Stimulated activated CD8-positive, alpha-beta memory T cell treated with anti-CD3 and anti-CD28 coated beads, Interleukin-12 subunit alpha, Interleukin-12 subunit beta, amount 100 ng/mL, for 4 hours (primary cell): Measurements from ENCODE around the gene DIP2C.
"Not testable (repeated sequence)": the region's sequence is repeated elsewhere in the genome, so short reads cannot be mapped to it uniquely, and the experiment has no call there.

Source experiments
- DNase-seq: peaks from one replicate; pipeline ENCODE4 v3.0.0-alpha.2; 2020; ENCODE audit warnings: low read depth

Gene DIP2C

DNA sequence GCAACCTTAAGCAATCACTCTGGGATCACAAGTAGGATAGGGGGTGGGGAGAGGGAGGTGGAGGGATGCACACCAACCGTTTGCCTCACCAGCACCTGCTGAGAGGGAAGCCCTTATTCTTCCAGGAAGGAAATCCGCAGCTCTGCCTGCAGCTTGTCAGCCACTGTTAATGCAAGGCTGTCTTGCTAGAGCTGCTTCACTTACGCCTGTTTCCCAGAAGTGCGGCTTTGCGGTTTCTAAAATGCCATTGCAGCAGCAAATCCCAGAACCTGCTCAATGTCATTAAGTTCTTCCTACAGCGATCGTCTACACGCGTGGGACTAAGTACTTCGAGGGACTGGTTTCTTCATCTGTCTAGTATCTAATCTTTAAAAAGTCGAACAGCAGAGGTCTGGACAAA lies 363.1 kb downstream of the DIP2C start:
- DNase-seq, result no peak

DNA sequence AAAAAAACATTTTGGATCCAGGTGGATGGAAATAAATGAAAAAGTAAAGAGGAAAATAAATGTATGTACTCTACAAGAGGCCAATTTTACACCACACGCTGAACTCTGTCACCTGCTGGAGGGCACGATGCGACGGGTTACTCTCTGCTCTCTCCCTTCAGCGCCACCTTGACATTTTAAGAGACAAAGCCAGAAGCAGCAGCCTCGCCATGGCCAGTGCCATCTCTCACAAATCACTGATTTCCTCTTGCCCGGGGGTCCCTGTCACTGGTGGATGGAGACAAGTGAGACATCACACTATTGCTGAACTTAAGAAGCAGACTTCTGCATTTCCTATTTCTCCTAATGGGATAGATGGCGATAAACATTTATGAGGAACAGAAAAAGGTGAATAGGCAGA lies 364.2 kb downstream of the DIP2C start:
- DNase-seq, result no peak

DNA sequence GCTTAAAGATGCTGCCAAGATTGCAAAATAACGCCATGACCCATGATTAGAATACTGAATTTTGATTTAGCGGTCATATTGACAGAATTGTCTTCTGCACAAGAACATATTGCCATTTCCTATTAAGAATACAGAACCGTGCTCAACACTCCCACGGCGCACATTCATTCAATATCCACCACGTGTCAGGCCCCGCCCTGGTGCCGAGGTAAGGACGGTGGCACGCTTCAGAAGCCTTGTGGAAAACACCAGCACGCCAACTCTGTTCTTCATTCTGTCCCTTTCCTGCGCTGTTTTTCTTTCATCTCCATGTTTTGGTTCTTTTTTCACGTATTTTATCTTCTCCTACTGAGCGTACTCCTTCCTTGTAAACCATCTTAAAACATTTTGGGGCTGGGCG lies 364.9 kb downstream of the DIP2C start:
- DNase-seq, result no peak

DNA sequence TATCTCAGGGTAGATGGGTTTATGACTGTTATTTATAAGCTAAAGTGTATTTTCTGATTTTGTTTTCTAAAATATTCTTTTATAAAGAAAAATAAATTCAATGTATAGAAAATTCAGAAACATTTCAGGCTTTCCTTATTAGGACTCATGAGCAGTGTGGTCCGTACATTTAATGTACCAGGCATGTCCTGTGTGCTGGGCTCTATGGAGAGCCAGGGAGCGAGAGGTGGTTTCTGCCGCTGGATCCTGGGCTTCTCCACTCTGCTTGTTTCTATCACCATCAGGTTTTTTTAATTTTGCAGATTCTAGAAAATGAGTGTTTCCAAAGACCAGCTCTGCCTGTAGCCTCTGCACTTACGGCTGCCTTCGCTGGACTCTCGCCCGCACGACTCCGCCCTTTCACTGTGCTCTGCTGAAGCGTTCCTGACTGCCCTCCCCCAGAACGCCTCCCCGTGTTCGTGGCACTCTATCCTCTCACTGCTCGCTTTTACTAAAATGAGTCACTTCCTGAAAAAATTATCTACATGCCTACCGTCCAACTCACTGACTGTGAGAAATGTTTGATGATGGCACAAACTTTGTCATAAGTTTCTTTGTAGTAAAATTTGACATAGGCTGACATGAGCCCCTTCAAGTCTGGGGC lies 365.7 kb downstream of the DIP2C start:
- peak; percentile 34 for DNase-seq

DNA sequence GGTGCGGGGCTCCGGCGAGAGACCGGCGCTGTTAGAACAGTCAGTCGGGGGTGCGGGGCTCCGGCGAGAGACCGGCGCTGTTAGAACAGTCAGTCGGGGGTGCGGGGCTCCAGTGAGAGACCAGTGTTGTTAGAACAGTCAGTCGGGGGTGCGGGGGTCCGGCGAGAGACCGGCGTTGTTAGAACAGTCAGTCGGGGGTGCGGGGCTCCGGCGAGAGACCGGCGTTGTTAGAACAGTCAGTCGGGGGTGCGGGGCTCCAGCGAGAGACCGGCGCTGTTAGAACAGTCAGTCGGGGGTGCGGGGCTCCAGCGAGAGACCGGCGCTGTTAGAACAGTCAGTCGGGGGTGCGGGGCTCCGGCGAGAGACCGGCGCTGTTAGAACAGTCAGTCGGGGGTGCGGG lies 366.4 kb downstream of the DIP2C start:
- DNase-seq, result not testable (repeated sequence)

DNA sequence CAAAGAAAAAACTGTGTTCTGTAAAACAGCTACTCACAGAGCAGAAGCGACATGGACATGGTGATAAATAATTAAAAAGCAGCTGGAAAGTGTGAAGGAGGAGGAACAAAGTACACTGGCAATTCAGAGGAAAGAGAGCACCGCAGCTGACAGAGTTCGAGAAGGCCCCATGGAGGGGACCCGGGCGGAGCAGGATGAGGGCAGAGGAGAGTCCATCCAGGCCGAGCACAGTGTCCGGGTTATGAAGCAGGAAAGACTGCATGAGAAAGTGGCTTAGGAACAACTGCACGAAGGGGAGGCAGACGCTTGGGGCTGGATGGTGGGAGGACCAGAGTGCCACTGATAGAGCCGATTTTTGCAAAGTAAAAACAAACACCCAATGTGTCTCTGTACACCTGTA lies 368.7 kb downstream of the DIP2C start:
- no peak for DNase-seq

DNA sequence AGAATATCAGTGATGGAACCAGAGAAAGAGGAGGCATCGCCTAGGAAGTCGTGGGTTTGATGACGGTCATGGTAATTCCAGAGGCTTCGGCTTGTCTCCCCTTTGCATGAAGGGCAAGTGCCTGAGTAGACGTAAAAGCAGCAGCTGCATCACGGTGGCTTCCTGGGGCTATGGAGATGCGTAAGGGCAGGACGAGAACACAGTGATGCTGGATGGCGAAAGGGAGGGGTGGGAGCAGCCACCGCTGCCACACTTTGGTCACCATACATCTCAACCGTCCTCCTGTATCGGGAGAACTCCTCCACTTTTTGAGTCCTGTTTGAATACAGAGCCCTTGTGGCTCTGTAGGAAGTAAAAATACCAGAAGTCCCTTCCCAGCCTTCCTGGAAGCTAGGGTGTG lies 371.5 kb downstream of the DIP2C start:
- DNase-seq, result no peak

DNA sequence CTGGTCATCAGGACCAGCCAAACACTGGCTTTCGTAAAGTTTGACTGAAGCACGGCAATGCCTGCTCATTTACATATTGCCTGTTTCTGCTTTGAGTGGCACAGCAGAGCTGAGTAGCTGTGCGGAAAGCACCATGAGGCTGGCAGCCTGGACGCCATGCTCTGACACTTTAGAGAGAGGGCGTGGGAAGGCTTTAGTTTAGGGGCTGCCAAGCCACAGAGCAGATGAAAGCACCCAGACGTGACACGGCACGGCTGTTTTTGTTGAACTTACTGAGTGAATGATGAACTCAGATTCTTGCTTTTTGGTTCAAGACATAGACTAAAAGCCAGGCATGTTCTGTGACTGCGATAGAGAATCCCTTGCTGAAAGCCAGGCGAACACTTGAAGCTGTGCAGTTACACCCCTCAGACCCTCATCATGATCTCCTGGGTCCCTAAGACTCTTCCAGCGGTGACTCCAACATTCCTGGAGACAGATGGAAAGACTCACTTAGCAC lies 372.1 kb downstream of the DIP2C start:
- no peak for DNase-seq

DNA sequence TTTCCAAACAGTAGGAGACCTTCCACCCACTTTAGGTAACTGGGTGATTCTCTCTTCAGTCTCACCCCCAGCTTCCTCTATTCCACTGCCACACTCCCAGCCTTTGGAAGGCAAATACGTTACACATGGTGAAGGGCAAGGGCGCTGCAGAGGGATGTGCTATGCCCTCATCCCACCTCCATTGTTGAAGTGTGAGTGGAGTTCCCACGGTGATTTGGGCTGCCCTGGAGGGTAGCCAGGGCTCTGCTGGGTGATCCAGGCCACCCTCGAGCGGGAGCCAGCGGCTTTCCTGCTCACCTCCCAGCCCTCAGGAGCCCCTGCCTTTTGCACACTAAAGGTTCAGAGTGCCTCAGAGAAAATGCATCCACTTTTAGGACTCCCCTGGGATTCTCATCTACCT lies 373.1 kb downstream of the DIP2C start:
- DNase-seq, result no peak

DNA sequence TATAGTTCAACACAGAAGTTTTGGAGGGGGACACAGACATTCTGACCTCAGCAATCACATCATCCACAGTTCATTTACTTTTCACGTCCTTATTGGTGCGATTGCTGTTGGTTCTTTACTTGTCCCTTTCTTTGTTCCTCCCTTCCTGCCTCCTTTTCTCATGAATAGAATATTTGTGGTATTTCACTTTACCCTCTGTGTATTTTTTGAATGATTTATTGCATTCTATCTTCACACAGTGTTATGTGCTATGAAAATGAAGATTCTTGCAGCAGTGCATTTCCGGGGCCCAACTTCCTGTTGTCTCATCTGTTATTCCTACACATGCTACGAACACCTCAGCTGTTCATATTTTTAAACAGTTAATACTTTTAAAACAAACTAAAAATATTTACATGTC lies 374.6 kb downstream of the DIP2C start:
- no peak for DNase-seq

DNA sequence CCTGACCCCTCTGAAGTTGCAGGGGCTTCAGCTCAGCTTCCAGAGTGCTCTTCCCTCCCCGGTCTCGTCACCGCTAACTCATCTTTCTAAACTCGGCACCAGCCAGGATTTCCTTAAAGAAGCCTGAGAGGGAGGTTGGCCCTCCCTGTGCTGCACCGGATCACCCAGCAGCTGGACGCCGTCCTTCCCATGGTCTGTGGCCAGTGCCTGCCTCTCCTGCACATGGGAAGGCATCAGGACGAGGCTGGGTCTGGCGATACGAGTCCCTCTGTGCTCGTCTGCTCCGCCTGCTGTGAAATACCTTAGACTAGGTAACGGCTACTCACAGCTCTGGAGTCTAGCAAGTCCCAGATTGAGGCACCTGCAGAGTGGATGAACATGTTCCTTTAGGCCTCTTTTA lies 375.1 kb downstream of the DIP2C start:
- no peak for DNase-seq

DNA sequence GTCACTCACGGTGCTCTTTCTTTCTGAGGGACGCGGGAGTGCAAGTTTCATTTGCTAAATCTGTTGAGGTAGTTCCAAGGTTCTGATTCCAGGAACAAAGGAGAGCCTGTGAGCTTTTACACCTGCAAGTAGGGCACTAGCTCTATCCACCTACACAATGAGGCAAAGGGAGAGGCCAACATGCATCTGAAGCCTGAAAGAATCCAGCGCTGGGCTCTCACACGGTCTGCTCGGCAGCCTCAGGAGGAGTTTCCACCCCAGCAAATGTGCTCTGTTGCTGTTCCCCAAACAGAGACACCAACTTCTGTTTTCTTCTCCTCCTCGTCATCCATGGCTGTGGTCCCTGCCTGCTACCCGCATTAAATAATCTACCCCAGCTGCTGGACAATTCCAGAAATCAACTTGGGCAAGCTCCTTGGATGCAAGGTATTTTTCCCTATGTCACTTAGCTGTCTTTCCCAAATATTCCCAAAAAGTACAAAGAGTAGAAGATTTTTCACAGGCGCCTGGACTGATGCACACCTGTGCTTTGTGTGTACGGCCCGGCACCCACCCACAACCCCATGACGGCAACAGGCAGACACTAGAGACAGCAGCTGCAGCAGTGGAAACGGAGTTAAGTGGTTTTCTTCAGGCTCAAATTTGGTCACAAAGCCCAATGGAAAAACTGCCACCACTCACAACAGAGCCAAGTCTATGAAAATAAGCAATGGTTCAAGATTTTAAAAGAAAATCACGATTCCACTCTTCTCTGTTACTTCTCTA lies 377.4 kb downstream of the DIP2C start:
- DNase-seq, result no peak

DNA sequence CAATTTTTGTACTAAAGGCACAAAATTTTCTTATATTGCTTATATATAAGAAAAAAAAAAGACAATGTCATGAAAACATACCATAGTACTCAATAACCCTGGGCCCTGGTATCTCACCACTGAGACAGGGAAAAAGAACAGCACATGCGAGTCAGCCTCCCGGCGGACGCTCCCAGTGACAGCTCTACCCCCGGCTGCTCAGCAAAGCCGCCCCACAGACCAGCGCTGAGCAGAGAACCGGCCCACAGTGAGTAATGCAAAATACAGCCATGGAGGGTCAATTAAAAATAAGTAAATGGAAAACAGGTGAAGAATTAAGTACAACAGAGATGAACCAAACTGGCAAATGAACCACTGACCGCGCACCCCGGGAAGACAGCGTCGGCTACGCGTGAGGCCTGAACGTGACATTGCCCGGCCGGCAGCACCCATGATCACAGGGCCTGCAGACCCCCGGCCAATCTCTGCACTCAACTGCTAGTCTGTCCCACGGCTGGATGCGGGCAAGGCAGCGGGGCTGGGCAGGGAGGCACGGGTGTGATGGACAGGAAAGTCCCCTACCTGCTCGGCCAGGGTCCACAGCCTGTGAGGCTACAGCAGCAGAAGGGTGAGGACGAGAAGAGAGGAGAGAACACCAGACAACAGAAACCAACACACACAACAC lies 378.4 kb downstream of the DIP2C start:
- no peak for DNase-seq

DNA sequence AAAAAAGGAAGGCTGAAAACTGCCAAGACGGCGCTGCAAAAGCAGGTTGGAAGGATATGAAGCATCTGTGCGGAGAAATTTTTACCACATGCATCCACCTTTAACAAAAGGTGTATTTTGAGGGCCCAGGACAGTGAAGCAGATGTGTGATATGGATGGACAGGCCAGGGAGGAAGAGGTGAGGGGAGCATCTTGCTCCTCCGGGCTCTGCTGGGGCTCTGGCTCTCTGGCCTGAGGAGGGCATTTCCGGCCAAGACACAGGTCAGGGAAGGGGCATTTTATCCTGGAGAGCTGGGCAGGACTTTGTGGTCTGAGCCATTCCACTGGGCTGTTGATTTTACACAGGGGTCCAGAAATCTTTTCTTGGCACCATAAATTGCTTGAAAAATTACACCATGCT lies 379.1 kb downstream of the DIP2C start:
- no peak for DNase-seq

DNA sequence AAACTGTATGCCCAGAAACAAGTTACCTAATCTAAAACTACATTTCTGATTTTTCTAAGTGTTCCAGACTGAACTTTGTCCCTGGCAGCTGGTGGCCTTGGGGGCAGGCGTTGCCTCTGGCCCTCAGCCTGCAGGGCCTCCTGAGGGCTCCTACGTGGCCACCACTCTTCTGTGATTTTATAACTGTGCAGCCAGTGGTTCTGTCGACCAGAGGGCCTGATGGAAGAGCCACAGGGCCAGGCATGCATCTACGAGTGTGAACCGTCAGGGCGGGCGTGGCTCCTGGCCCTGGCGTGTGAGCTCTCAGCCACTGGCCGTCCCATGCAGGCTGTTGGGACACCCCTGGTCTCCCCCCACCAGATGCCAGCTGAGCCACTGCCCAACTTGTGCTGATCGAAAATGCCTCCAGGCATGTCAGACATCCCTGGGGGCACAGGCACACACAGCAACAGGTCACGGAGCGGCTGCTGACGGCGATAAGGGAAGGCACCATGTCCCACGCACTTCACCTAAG lies 380.8 kb downstream of the DIP2C start:
- DNase-seq, result no peak

DNA sequence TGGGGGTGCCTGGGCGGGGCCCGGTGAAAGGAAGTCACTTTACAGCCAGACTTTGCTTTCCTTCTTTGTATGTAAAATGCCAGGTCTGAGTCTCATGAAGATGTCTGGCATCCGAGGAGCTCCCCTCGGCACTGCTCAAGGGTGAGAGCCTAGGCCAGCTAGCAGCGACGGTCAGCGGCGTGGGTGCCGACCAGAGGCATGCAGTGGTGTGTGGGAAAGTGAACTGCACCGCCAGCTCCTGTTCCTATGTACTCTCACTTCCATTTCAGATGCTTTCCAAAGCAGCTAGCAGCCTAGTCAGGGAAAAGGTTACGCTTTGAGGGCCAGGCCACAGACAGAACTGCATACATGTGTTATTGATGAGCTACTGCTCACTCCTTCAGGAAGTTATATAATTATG lies 381.4 kb downstream of the DIP2C start:
- no peak for DNase-seq

DNA sequence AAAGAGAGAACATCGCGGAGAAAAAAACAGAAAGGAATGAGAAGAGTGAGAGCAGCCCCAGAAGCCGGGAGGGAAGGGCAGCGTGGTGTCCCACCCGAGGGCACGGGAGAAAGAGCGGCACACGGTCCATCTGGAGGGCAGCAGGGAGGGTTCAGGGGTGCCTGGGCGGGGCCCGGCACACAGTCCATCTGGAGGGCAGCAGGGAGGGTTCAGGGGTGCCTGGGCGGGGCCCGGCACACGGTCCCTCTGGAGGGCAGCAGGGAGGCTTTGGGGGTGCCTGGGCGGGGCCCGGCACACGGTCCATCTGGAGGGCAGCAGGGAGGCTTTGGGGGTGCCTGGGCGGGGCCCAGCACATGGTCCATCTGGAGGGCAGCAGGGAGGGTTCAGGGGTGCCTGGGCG lies 381.8 kb downstream of the DIP2C start:
- no peak for DNase-seq

DNA sequence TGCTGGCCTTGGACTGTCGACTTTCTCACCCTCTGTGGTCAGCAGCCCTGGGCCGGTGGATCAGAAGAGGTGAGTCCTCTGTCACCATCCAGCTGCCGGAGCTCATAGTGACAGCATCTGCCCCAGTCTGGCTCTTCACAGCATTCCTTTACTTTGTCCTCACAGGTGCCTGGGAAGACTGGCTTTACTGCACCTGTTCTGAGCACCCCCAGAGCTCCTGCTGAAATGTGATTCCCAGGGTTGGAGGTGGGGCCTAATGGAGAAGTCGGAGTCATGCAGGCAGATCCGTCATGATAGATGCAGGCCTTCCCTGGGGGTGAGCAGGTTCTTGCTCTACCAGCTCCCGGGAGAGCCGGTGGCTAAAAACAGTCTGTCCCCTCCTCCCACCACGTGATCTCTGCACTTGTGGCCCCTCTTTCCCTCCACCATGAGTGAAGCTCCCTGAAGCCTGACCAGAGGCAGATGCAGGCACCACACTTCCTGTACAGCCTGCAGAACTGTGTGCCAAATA lies 382.7 kb downstream of the DIP2C start:
- DNase-seq, result no peak

DNA sequence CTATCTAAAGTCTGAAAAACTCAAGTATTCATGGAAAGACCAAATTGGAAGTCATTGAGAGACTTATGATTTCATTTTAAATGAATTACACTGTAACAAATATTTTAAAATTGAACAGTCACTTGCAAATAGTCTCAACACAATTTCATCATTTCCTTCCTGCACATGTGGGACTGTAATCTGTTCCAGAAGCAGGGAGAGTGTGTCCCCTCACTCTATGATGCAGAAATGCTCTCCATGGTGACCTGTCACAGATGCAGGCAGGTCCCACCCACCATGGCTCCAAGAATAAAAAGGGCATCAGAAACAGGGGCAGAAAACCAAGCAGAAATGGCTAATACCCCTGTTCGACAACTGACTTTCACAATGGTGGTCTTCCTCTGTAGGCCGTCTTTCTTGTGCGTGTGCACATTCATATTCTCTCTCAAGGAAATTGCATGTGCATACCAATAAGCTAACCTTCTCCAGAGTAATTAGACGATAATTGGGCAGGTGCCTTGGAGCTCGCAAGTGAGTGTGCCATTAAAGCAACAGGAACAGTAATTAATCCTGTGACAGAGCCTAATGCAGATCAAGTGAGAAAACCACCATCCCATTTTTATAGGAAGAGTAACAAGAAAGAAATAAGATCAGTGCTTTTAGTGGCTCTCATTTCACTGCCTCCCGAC lies 383.3 kb downstream of the DIP2C start:
- no peak for DNase-seq

DNA sequence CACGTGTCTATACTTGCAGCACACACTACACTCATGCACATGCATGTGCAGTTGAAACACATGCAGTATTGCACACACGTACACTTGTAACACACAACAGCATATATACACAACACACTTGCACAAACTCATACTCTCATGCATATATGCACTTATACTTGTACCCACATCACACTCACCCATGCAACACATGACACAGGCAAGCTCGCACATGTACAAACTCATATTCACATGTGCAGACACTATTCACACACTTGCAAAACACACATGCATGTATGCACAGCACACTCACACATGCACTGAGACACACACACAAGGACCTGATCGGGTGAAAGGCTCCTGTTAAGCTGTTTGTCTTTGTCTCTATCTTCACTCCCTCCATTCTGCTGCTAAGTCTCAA lies 384.4 kb downstream of the DIP2C start:
- DNase-seq, result no peak

DNA sequence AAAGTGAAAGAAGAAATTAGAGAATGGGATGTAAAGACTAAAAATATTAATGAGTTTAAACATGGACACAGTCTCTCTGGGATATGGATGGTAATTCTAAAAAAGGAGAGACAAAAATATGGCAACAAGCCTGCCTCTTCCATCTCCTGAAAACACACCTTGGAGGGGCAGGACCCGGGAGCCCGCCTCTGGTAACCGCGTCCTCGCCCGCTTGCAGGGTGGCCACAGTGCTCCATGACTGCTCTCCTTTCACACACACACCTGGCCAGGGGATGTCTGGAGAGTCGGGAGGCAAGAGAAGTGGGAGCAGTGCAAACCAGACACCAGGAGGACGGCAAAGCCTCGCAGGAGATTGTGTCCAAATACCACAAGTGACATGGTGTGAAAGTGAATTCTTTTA lies 387.9 kb downstream of the DIP2C start:
- DNase-seq, result no peak

DNA sequence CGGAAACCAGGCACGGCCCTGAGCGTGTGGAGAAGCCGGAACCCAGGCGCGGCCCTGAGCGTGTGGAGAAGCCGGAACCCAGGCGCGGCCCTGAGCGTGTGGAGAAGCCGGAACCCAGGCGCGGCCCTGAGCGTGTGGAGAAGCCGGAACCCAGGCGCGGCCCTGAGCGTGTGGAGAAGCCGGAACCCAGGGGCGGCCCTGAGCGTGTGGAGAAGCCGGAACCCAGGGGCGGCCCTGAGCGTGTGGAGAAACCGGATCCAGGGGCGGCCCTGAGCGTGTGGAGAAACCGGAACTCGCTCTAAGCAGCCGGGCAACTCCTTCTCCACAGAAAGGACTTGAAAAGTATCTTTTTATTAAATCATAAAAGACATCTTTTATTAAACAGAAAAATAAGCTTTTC lies 388.9 kb downstream of the DIP2C start:
- DNase-seq, result not testable (repeated sequence)
